Endothelial cell of umbilical vein (primary cell): ENCODE results near the gene GTF2F1. TPM values are rescaled to one million over a fixed set of nuclear protein-coding genes. Genes with fewer than 3 reads are reported as not detected.

Experiments
- BruUV-seq: library from RNA; stranded (reverse); fragments of 400-500 nt; replicated peaks from 2 replicates; lab custom pipeline; 2021; lab: Mats Ljungman, UMichigan
- CTCF ChIA-PET: fragments of 300-600, 350-600 bp; sonication (Branson Sonifier 250); formaldehyde crosslinking; loops from one replicate; lab custom pipeline; 2021; ENCODE audit warnings: antibody characterized with exemption, inconsistent platforms; lab: Charles Lee
- POLR2A ChIA-PET: fragments of 300-600, 350-600 bp; sonication (Branson Sonifier 250); formaldehyde crosslinking; loops from one replicate; lab custom pipeline; 2021; ENCODE audit warnings: antibody characterized with exemption, inconsistent platforms; lab: Charles Lee
- DNase-seq: peaks from one replicate; pipeline ENCODE4 v3.0.0-alpha.2; 2011; ENCODE audit warnings: low read depth, low spot score
- FAIRE-seq: peaks from 2 replicates; lab custom pipeline; 2011; peaks lifted over from hg19 to GRCh38; lab: Jason Lieb, UNC
- H2AFZ ChIP-seq: 2 replicates; pipeline ENCODE4 v1.6.0; 2012; ENCODE audit warnings: low read depth, low read length, control low read depth, inconsistent platforms
- H3K27ac ChIP-seq: 2 replicates; pipeline ENCODE4 v1.5.1; 2011; ENCODE audit warnings: low read depth, mild to moderate bottlenecking, control low read depth, low read length, moderate library complexity; ENCODE audit not compliant: insufficient read depth
- H3K27me3 ChIP-seq, 2 experiments: 2 replicates each; pipeline versions ENCODE4 v1.6.0 to v1.6.1; 2011; ENCODE audit warnings: low read length in 2 of 2, mixed read lengths in 1 of 2; ENCODE audit not compliant: control insufficient read depth in 2 of 2, insufficient read depth in 2 of 2
- H3K36me3 ChIP-seq, 2 experiments: 2 replicates in 1 of 2; 3 replicates in 1 of 2; pipeline ENCODE4 v1.5.1; 2011; ENCODE audit warnings: low read length in 2 of 2, mild to moderate bottlenecking in 1 of 2, moderate library complexity in 1 of 2; ENCODE audit not compliant: control insufficient read depth in 2 of 2, insufficient read depth in 2 of 2; ENCODE audit errors: extremely low read depth in 1 of 2
- H3K4me1 ChIP-seq: 3 replicates; pipeline ENCODE4 v1.5.1; 2011; ENCODE audit warnings: mild to moderate bottlenecking, low read length; ENCODE audit not compliant: control insufficient read depth, insufficient read depth; ENCODE audit errors: extremely low read depth
- H3K4me2 ChIP-seq: 2 replicates; pipeline ENCODE4 v1.6.1; 2011; ENCODE audit warnings: low read length, control low read depth, mixed read lengths; ENCODE audit not compliant: insufficient read depth
- H3K4me3 ChIP-seq, 3 experiments: fragments of 200-600 bp in 1 of 3; sonication (generic), shearing (Covaris generic) in 1 of 3; replicated peaks in 1 of 3; 2 replicates each; pipeline ENCODE4 v1.5.1; 2011 to 2016; ENCODE audit warnings: control low read depth in 3 of 3, low read length in 3 of 3, mild to moderate bottlenecking in 2 of 3, inconsistent platforms in 1 of 3, low read depth in 1 of 3, moderate library complexity in 1 of 3; ENCODE audit not compliant: insufficient read depth in 1 of 3
- H3K79me2 ChIP-seq: 2 replicates; pipeline ENCODE4 v1.6.0; 2012; ENCODE audit warnings: low read length, inconsistent platforms; ENCODE audit not compliant: control insufficient read depth, insufficient read depth
- H3K9ac ChIP-seq: replicated peaks from 2 replicates; pipeline ENCODE3; 2011; ENCODE audit warnings: low read length, control low read depth; ENCODE audit not compliant: insufficient read depth; ENCODE audit errors: extremely low read depth
- H3K9me1 ChIP-seq: replicated peaks from 3 replicates; pipeline ENCODE4 v1.6.0; 2011; ENCODE audit warnings: mild to moderate bottlenecking, low read length; ENCODE audit not compliant: control insufficient read depth, insufficient read depth; ENCODE audit errors: extremely low read depth
- H3K9me3 ChIP-seq: replicated peaks from 2 replicates; pipeline ENCODE4 v1.5.1; 2012; ENCODE audit warnings: low read length, inconsistent platforms; ENCODE audit not compliant: control insufficient read depth, insufficient read depth
- H4K20me1 ChIP-seq: replicated peaks from 2 replicates; pipeline ENCODE3; 2011; ENCODE audit warnings: mild to moderate bottlenecking, low read length; ENCODE audit not compliant: control insufficient read depth, insufficient read depth; ENCODE audit errors: extremely low read depth
- EZH2 ChIP-seq: IDR thresholded peaks from 2 replicates; pipeline ENCODE4 v1.6.1; 2012; ENCODE audit warnings: borderline replicate concordance, low read depth, mild to moderate bottlenecking, moderate library complexity, low read length, inconsistent platforms; ENCODE audit not compliant: severe bottlenecking
- FOS ChIP-seq: IDR thresholded peaks from 2 replicates; pipeline ENCODE4 v1.6.1; 2011; ENCODE audit warnings: mild to moderate bottlenecking, low read length, moderate library complexity, borderline replicate concordance; ENCODE audit not compliant: insufficient read depth
- GATA2 ChIP-seq: IDR thresholded peaks from 2 replicates; pipeline ENCODE4 v1.7.0; 2011; ENCODE audit warnings: low read depth, mild to moderate bottlenecking, moderate library complexity, mixed read lengths, low read length; ENCODE audit not compliant: insufficient read length, insufficient read depth
- JUN ChIP-seq: IDR thresholded peaks from 2 replicates; pipeline ENCODE4 v1.6.1; 2011; ENCODE audit warnings: borderline replicate concordance, low read depth; ENCODE audit not compliant: insufficient read length, insufficient read depth
- MYC ChIP-seq: IDR thresholded peaks from one replicate; pipeline ENCODE4 v1.6.1; 2011; ENCODE audit warnings: mild to moderate bottlenecking, low read depth, low read length
- POLR2A ChIP-seq: IDR thresholded peaks from 2 replicates; pipeline ENCODE4 v1.6.1; 2012; ENCODE audit warnings: low read depth, mild to moderate bottlenecking, control low read depth, low read length
- POLR2AphosphoS5 ChIP-seq: IDR thresholded peaks from 2 replicates; pipeline ENCODE4 v1.6.1; 2012; ENCODE audit warnings: low read depth, mild to moderate bottlenecking, control low read depth, low read length, moderate library complexity; ENCODE audit not compliant: insufficient read depth
- dilution Hi-C: fragments of 300-500 bp; cut with MboI; formaldehyde crosslinking; loops from one replicate; pipeline ENCODE4 v1.15.0; 2019; ENCODE audit warnings: low sequenced_read_pairs; ENCODE audit not compliant: extremely low pct_ligation_motif_present
- intact Hi-C: fragments of 100-400 bp; cut with micrococcal nuclease; formaldehyde crosslinking; loops from one replicate; pipeline ENCODE4 v1.10.0; 2022
- polyA plus RNA-seq, 4 experiments: library from polyadenylated mRNA; depleted of rRNA in 3 of 4; stranded (reverse) in 3 of 4; unstranded in 1 of 4; fragments of >200 nt; gene quantifications; 2 replicates each; pipeline versions ENCODE4 v1.2.1 to v1.2.3, GENCODE V29; 2011 to 2012; ENCODE audit warnings: missing spikeins in 1 of 4
- total RNA-seq: library from RNA; stranded (reverse); gene quantifications from 2 replicates; pipeline ENCODE4 v1.2.3, GENCODE V29; 2021
- TF ChIP-seq, protein P1 (sequence below): IDR thresholded peaks from 2 replicates; pipeline ENCODE4 v1.6.1; 2011; ENCODE audit not compliant: insufficient read depth, insufficient read length
- TF ChIP-seq, protein P2 (sequence below), 2 donors: IDR thresholded peaks; 1 replicate in 1 of 2; 2 replicates in 1 of 2; pipeline ENCODE4 v1.5.1; 2011; ENCODE audit warnings: low read length in 2 of 2, mild to moderate bottlenecking in 2 of 2, moderate library complexity in 2 of 2, control low read depth in 1 of 2, inconsistent platforms in 1 of 2, low read depth in 1 of 2; ENCODE audit not compliant: insufficient read depth in 1 of 2; ENCODE audit errors: extremely low read depth in 1 of 2

Gene GTF2F1
- total and polyA plus RNA-seq, 2 donors (not counting 3 experiments of a cell fraction or from before 2014, with no cell fraction given) = 44.8 to 56.4 TPM

DNA sequence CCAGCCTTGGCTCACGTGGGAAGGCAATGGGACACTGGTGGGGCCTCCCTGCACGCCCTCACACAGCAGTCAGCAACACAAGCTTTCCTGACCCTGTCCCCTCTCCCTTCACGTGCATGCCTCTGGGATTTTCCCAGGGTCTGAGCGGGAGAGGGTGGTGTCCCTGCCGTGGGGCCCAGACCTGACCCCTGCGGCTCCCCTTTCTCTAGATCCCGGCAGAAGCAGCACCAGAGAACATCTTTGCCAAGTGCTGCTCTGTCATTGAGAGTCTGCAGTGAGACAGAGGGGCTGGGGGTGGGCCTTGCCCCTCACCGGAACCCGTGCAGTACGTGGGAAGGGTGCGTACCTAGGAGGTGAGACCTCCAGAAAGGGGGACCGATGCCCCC, 19.1 kb upstream of the GTF2F1 start:
- no peaks in the 10 kb centered on the region for H3K4me1 ChIP-seq
- H3K79me2 ChIP-seq = no peaks in the 10 kb centered on the region
- no peak overlapping the region for H3K4me3 ChIP-seq
- H3K9ac ChIP-seq = no peak overlapping the region
- DNase-seq = no peak
- H3K4me2 ChIP-seq = no peak overlapping the region
- no peaks in the 10 kb centered on the region for H4K20me1 ChIP-seq
- no peak for FAIRE-seq
- no TSS peak for BruUV-seq
- intact Hi-C loops (no loop called here), dilution Hi-C loops (no loop called here)
- no peaks in the 10 kb centered on the region for H3K9me1 ChIP-seq
- H2AFZ ChIP-seq = no peak overlapping the region
- POLR2A ChIA-PET = no interaction called here
- peaks cover 9 to 24% of the 10 kb centered on the region in 2 experiments for H3K36me3 ChIP-seq
- H3K27me3 ChIP-seq = no peaks in the 10 kb centered on the region
- H3K27ac ChIP-seq = no peak overlapping the region
- TF ChIP-seq FOS (no peak), JUN (no peak), POLR2AphosphoS5 (no peak), GATA2 (no peak), POLR2A (no peak), EZH2 (no peak), MYC (no peak)
- TF ChIP-seq, protein P1, sequence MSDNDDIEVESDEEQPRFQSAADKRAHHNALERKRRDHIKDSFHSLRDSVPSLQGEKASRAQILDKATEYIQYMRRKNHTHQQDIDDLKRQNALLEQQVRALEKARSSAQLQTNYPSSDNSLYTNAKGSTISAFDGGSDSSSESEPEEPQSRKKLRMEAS = no peak
- TF ChIP-seq, protein P2, sequence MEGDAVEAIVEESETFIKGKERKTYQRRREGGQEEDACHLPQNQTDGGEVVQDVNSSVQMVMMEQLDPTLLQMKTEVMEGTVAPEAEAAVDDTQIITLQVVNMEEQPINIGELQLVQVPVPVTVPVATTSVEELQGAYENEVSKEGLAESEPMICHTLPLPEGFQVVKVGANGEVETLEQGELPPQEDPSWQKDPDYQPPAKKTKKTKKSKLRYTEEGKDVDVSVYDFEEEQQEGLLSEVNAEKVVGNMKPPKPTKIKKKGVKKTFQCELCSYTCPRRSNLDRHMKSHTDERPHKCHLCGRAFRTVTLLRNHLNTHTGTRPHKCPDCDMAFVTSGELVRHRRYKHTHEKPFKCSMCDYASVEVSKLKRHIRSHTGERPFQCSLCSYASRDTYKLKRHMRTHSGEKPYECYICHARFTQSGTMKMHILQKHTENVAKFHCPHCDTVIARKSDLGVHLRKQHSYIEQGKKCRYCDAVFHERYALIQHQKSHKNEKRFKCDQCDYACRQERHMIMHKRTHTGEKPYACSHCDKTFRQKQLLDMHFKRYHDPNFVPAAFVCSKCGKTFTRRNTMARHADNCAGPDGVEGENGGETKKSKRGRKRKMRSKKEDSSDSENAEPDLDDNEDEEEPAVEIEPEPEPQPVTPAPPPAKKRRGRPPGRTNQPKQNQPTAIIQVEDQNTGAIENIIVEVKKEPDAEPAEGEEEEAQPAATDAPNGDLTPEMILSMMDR (IDR thresholded peaks at IDR 0.05; ENCODE audit: extremely low read depth in 1 of 2, insufficient read depth in 1 of 2, low read depth in 1 of 2, low read length in 2 of 2) = no peak
- CTCF ChIA-PET = interaction anchor here (1.0 kb wide), 1 partner anchor 13 kb away, joined by 5 read pairs; the partner anchor contains the start of gene KHSRP
- H3K9me3 ChIP-seq = no peaks in the 10 kb centered on the region
